SU-DHL-6 (cell line): ENCODE measurements around the gene ROCK2.

Experiments used
- CTCF ChIP-seq: fragments of 200-600 bp; sonication (generic); IDR thresholded peaks from one replicate; pipeline ENCODE4 v1.5.1; 2017; ENCODE audit warnings: antibody characterized with exemption, mild to moderate bottlenecking, low read length, moderate library complexity; ENCODE audit not compliant: insufficient read depth, poor library complexity, severe bottlenecking
- EZH2phosphoT487 ChIP-seq: fragments of 200-600 bp; sonication (generic), shearing (Covaris generic); conservative IDR thresholded peaks from 2 replicates; pipeline ENCODE4 v1.6.1; 2018; ENCODE audit warnings: mild to moderate bottlenecking, antibody characterized with exemption, low read length, moderate library complexity, mixed read lengths

DNA sequence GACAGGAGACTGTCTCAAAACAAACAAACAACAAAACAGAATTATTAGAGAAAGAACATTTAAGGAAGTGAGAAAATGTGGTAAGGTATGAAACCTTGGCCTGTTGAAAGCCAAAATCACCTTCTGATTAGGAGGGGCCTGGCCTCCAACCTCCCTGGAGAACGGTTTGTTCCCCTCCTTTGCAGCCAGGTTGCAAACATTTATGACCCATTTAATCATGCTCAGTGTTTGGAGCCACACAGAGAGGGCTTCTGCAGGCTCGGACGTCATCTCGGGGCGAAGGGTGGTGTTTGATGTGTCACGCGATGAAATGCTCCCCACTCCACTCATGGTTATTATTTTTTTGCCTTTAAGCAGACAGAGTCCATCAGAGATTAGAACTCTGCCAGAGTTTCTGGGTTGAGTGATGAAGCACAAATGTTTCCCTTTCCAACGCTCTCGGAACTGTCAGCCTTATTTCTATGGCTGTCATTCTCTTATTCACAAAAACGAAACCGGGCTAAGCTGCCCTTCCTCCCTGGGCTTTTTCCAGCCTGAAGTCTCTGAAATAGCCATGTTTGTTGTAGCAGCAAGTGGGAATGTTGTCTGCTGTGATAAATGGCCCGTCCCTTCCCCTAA, 33.6 kb upstream of the ROCK2 start:
- TF ChIP-seq CTCF (no peak), EZH2phosphoT487 (no peak)
